OCI-LY3 (cell line): ENCODE results near the gene AMBRA1.

Source experiments
- CTCF ChIP-seq: fragments of 200-600, 300-600 bp; sonication (generic); IDR thresholded peaks from 2 replicates; pipeline ENCODE4 v1.5.1; 2014; ENCODE audit warnings: antibody characterized with exemption, low read length, low read depth
- EZH2phosphoT487 ChIP-seq: fragments of 200-600 bp; shearing (Covaris generic); IDR thresholded peaks from 2 replicates; pipeline ENCODE4 v1.6.1; 2018; ENCODE audit warnings: antibody characterized with exemption, mixed run types, low read depth

- TF ChIP-seq CTCF (no peak), EZH2phosphoT487 (no peak)
Measured at GRCh38 chr11:46524201-46524770, 69.5 kb downstream of the AMBRA1 start.
